ENCODE measurements around the gene DGAT2.
"Not testable (repeated sequence)": the region's sequence is repeated elsewhere in the genome, so short reads cannot be mapped to it uniquely, and the experiment has no call there.

GRCh38 chr11:75743159-75743558, 25.4 kb upstream of the DGAT2 start:
- TF ChIP-seq CTCF, POLR2A (IDR thresholded peaks at IDR 0.05): not testable (repeated sequence)

Measured in right lobe of liver (tissue), 4 donors.